ENCODE measurements around the gene POLN.

POLN gene

GRCh38 chr4:2262145-2262943 is 20.4 kb upstream of the POLN start:
- peaks cover 7% of the 10 kb centered on the region for H3K36me3 ChIP-seq (replicated peaks)
- in situ Hi-C loops (cut with HindIII; ENCODE audit: low pct_ligation_motif_present, low sequenced_read_pairs), result no loop called here
- H3K4me3 ChIP-seq (ENCODE audit: low read depth, low read length), result peak overlapping the region; percentile 60
- no peak for TF ChIP-seq CTCF (IDR thresholded peaks at IDR 0.05; ENCODE audit: low read depth, low read length, missing control alignments)
- DNase-seq, result peak; percentile 100
- H3K27ac ChIP-seq, result peak overlapping the region; percentile 91
- no peaks in the 10 kb centered on the region for H3K27me3 ChIP-seq (replicated peaks)

GRCh38 chr4:2261853-2262144 is 19.9 kb upstream of the POLN start, which contains the start of gene MXD4:
Gene MXD4, minus strand, starts transcription at chr4:2262109. Its CDS starts 129 bp downstream, at chr4:2261980.
- peak within 1 kb of the TSS; percentile 91 for H3K27ac ChIP-seq
- in situ Hi-C loops (cut with HindIII; ENCODE audit: low pct_ligation_motif_present, low sequenced_read_pairs), result no loop called here
- no peak for DNase-seq
- no peaks in the 10 kb centered on the region for H3K27me3 ChIP-seq (replicated peaks)
- no peak for TF ChIP-seq CTCF (IDR thresholded peaks at IDR 0.05; ENCODE audit: low read depth, low read length, missing control alignments)
- peak within 1 kb of the TSS; percentile 84 for H3K4me3 ChIP-seq (ENCODE audit: low read depth, low read length)
- H3K36me3 ChIP-seq (replicated peaks), result peaks cover 7% of the 10 kb centered on the region

GRCh38 chr4:2261110-2261852 is 19.4 kb upstream of the POLN start:
- Histone ChIP-seq H3K4me3 (ENCODE audit: low read depth, low read length) (peak overlapping the region; percentile 84), H3K27me3 (replicated peaks) (no peaks in the 10 kb centered on the region), H3K27ac (peak overlapping the region; percentile 83), H3K36me3 (replicated peaks) (peaks cover 7% of the 10 kb centered on the region)
- in situ Hi-C loops (cut with HindIII; ENCODE audit: low pct_ligation_motif_present, low sequenced_read_pairs), result no loop called here
- peak; percentile 9 for TF ChIP-seq CTCF (IDR thresholded peaks at IDR 0.05; ENCODE audit: low read depth, low read length, missing control alignments)
- no peak for DNase-seq

- H3K4me3 ChIP-seq (ENCODE audit: low read depth, low read length), result peak overlapping the region; percentile 84
- TF ChIP-seq CTCF (IDR thresholded peaks at IDR 0.05; ENCODE audit: low read depth, low read length, missing control alignments), result no peak
- no peak for DNase-seq
- H3K36me3 ChIP-seq (replicated peaks), result peaks cover 7% of the 10 kb centered on the region
- H3K27ac ChIP-seq, result peak overlapping the region; percentile 83
- H3K27me3 ChIP-seq (replicated peaks), result no peaks in the 10 kb centered on the region
- in situ Hi-C loops (cut with HindIII; ENCODE audit: low pct_ligation_motif_present, low sequenced_read_pairs), result no loop called here
These were observed 18.6 kb upstream of the POLN start for GRCh38 chr4:2260344-2261109.

- Histone ChIP-seq H3K27me3 (replicated peaks) (no peaks in the 10 kb centered on the region), H3K27ac (no peak overlapping the region), H3K36me3 (replicated peaks) (peaks cover 11% of the 10 kb centered on the region), H3K4me3 (ENCODE audit: low read depth, low read length) (peak overlapping the region; percentile 84)
- TF ChIP-seq CTCF (IDR thresholded peaks at IDR 0.05; ENCODE audit: low read depth, low read length, missing control alignments), result no peak
- DNase-seq, result no peak
- in situ Hi-C loops (cut with HindIII; ENCODE audit: low pct_ligation_motif_present, low sequenced_read_pairs), result no loop called here
These were observed 17.8 kb upstream of the POLN start for GRCh38 chr4:2259541-2260343.

Measured in brain microvascular endothelial cell (primary cell).